T-helper 22 cell (primary cell): ENCODE measurements around the gene CDK14.
"Not testable (repeated sequence)": the region's sequence is repeated elsewhere in the genome, so short reads cannot be mapped to it uniquely, and the experiment has no call there.

Experiments used
- DNase-seq: peaks from one replicate; pipeline ENCODE4 v3.0.0-alpha.2; 2020; ENCODE audit warnings: low read depth

The CDK14 gene

GRCh38 chr7:90721869-90722431, 125.8 kb downstream of the CDK14 start:
- no peak for DNase-seq

- no peak for DNase-seq
These were observed 127.1 kb downstream of the CDK14 start for GRCh38 chr7:90723233-90723632.

GRCh38 chr7:90723866-90724265, 127.7 kb downstream of the CDK14 start:
- no peak for DNase-seq

GRCh38 chr7:90726120-90726519, 130.0 kb downstream of the CDK14 start:
- no peak for DNase-seq

GRCh38 chr7:90726623-90727022, 130.5 kb downstream of the CDK14 start:
- DNase-seq: no peak

GRCh38 chr7:90727412-90727811, 131.3 kb downstream of the CDK14 start:
- DNase-seq: no peak

GRCh38 chr7:90728568-90728967, 132.4 kb downstream of the CDK14 start:
- no peak for DNase-seq

- not testable (repeated sequence) for DNase-seq
These were observed 139.6 kb downstream of the CDK14 start for GRCh38 chr7:90735611-90736280.

GRCh38 chr7:90736316-90736715, 140.2 kb downstream of the CDK14 start:
- DNase-seq: no peak

- no peak for DNase-seq
These were observed 141.1 kb downstream of the CDK14 start for GRCh38 chr7:90736968-90737939.

- DNase-seq: no peak
These were observed 142.1 kb downstream of the CDK14 start for GRCh38 chr7:90738249-90738648.

- no peak for DNase-seq
These were observed 143.6 kb downstream of the CDK14 start for GRCh38 chr7:90739716-90740115.

- DNase-seq: no peak
These were observed 144.3 kb downstream of the CDK14 start for GRCh38 chr7:90740386-90740785.

- no peak for DNase-seq
These were observed 147.5 kb downstream of the CDK14 start for GRCh38 chr7:90743626-90744025.

GRCh38 chr7:90747516-90747915, 151.4 kb downstream of the CDK14 start:
- no peak for DNase-seq

- no peak for DNase-seq
These were observed 153.1 kb downstream of the CDK14 start for GRCh38 chr7:90749262-90749661.

- DNase-seq: no peak
These were observed 153.7 kb downstream of the CDK14 start for GRCh38 chr7:90749774-90750173.

- no peak for DNase-seq
These were observed 155.5 kb downstream of the CDK14 start for GRCh38 chr7:90751595-90751994.

- no peak for DNase-seq
These were observed 155.9 kb downstream of the CDK14 start for GRCh38 chr7:90752051-90752450.

GRCh38 chr7:90755041-90755440, 158.9 kb downstream of the CDK14 start:
- DNase-seq: no peak

- no peak for DNase-seq
These were observed 160.2 kb downstream of the CDK14 start for GRCh38 chr7:90756366-90756765.

- not testable (repeated sequence) for DNase-seq
These were observed 161.4 kb downstream of the CDK14 start for GRCh38 chr7:90757565-90757950.
